B cell (primary cell): Measurements from ENCODE around the gene CDC34. TPM values are rescaled to one million over a fixed set of nuclear protein-coding genes. Genes with fewer than 3 reads are reported as not detected.
A peak's percentile ranks its signal among the peaks of the same experiment; 100 is the strongest.

Experiments used
- ATAC-seq: fragments of 200-7000 bp; cut with Tn5 transposase; one replicate; pipeline ENCODE4 v1.10.0; 2021; ENCODE audit warnings: low read depth, mild to moderate bottlenecking, moderate number of reproducible peaks, moderate library complexity
- CTCF ChIA-PET: fragments of 350-600 bp; sonication (Branson Sonifier 250); formaldehyde crosslinking; loops from one replicate; lab custom pipeline; 2021; ENCODE audit warnings: antibody characterized with exemption, inconsistent platforms; lab: Charles Lee
- POLR2A ChIA-PET: fragments of 350-600 bp; sonication (Branson Sonifier 250); formaldehyde crosslinking; loops from one replicate; lab custom pipeline; 2021; ENCODE audit warnings: antibody characterized with exemption; lab: Charles Lee
- DNase-seq: peaks from one replicate; pipeline ENCODE4 v3.0.0; 2013
- H2AFZ ChIP-seq: 2 replicates; pipeline ENCODE4 v1.6.1; 2012; ENCODE audit warnings: mild to moderate bottlenecking, low read depth, low read length; ENCODE audit not compliant: insufficient read depth, poor library complexity, severe bottlenecking
- H3K27ac ChIP-seq, 2 donors: 1 replicate in 1 of 2; 2 replicates in 1 of 2; pipeline ENCODE4 v1.5.1; 2012 to 2013; ENCODE audit warnings: low read length in 2 of 2, mild to moderate bottlenecking in 2 of 2, moderate library complexity in 1 of 2
- H3K27me3 ChIP-seq, 4 experiments: fragments of 200-600 bp in 1 of 4; sonication (generic) in 1 of 4; replicated peaks in 1 of 4; 1 replicate in 2 of 4; 2 replicates in 2 of 4; pipeline versions ENCODE4 v1.6.1 to v1.7.0; 2013 to 2016; ENCODE audit warnings: low read length in 3 of 4, mild to moderate bottlenecking in 2 of 4, mixed read lengths in 1 of 4, moderate library complexity in 1 of 4; ENCODE audit not compliant: insufficient read depth in 4 of 4, control insufficient read depth in 3 of 4; ENCODE audit errors: control extremely low read depth in 1 of 4
- H3K36me3 ChIP-seq, 2 experiments: replicated peaks in 1 of 2; 1 replicate in 1 of 2; 2 replicates in 1 of 2; pipeline versions ENCODE4 v1.6.1 to v1.7.1; 2013; ENCODE audit warnings: low read length in 1 of 2; ENCODE audit not compliant: insufficient read depth in 2 of 2, control insufficient read depth in 1 of 2; ENCODE audit errors: control extremely low read depth in 1 of 2, extremely low read depth in 1 of 2
- H3K4me1 ChIP-seq, 2 donors: fragments of 200-600 bp in 1 of 2; sonication (generic) in 1 of 2; 1 replicate in 1 of 2; 2 replicates in 1 of 2; pipeline versions ENCODE4 v1.5.1 to v1.6.1; 2013 to 2017; ENCODE audit warnings: low read length in 2 of 2; ENCODE audit not compliant: control insufficient read depth in 2 of 2, insufficient read depth in 2 of 2
- H3K4me2 ChIP-seq: replicated peaks from 2 replicates; pipeline ENCODE3; 2012; ENCODE audit warnings: mild to moderate bottlenecking, low read depth, low read length; ENCODE audit not compliant: poor library complexity, severe bottlenecking
- H3K4me3 ChIP-seq, 5 experiments: fragments of 200-600 bp in 1 of 5; sonication (generic) in 1 of 5; 1 replicate in 3 of 5; 2 replicates in 2 of 5; pipeline versions ENCODE4 v1.5.1 to v1.7.0; 2011 to 2016; ENCODE audit warnings: low read length in 4 of 5, mild to moderate bottlenecking in 4 of 5, low read depth in 2 of 5, control low read depth in 1 of 5, moderate library complexity in 1 of 5; ENCODE audit not compliant: insufficient read depth in 1 of 5; ENCODE audit errors: control extremely low read depth in 1 of 5, extremely low read depth in 1 of 5
- H3K79me2 ChIP-seq: fragments of 200-600 bp; sonication (generic); one replicate; pipeline ENCODE4 v1.6.0; 2016; ENCODE audit warnings: low read length; ENCODE audit not compliant: control insufficient read depth, insufficient read depth
- H3K9ac ChIP-seq: fragments of 200-600 bp; sonication (generic); 2 replicates; pipeline ENCODE4 v1.6.1; 2017; ENCODE audit warnings: mild to moderate bottlenecking, low read length, moderate library complexity
- H3K9me3 ChIP-seq, 3 donors: one replicate each; pipeline versions ENCODE4 v1.6.1 to v1.7.1; 2013; ENCODE audit warnings: low read length in 2 of 3; ENCODE audit not compliant: control insufficient read depth in 2 of 3, insufficient read depth in 1 of 3; ENCODE audit errors: control extremely low read depth in 1 of 3
- H4K20me1 ChIP-seq: 2 replicates; pipeline ENCODE4 v1.6.0; 2012; ENCODE audit warnings: mild to moderate bottlenecking, low read length; ENCODE audit not compliant: insufficient read depth, control insufficient read depth, poor library complexity, severe bottlenecking
- H3K27ac Mint-ChIP-seq: one replicate; pipeline ENCODE4 v1.8.0; 2021; ENCODE audit warnings: mixed read lengths
- H3K27me3 Mint-ChIP-seq: one replicate; pipeline ENCODE4 v1.8.0; 2021; ENCODE audit warnings: mixed read lengths
- H3K4me1 Mint-ChIP-seq: one replicate; pipeline ENCODE4 v1.8.0; 2021; ENCODE audit warnings: mixed read lengths
- H3K4me3 Mint-ChIP-seq: one replicate; pipeline ENCODE4 v1.8.0; 2021; ENCODE audit warnings: mixed read lengths
- H3K9me3 Mint-ChIP-seq: one replicate; pipeline ENCODE4 v1.8.0; 2022; ENCODE audit warnings: mixed read lengths; ENCODE audit not compliant: insufficient read depth
- CTCF ChIP-seq: fragments of 200-600 bp; IDR thresholded peaks from one replicate; pipeline ENCODE4 v1.8.0; 2022; ENCODE audit warnings: antibody characterized with exemption, mild to moderate bottlenecking
- EZH2 ChIP-seq: IDR thresholded peaks from 2 replicates; pipeline ENCODE4 v1.6.1; 2012; ENCODE audit warnings: borderline replicate concordance, low read depth, mild to moderate bottlenecking, moderate library complexity, low read length; ENCODE audit not compliant: insufficient read depth, poor library complexity, severe bottlenecking
- WGBS: methylation state at CpG from one replicate; pipeline ENCODE4 v1.1.5; 2013; ENCODE audit warnings: missing lambda C conversion rate; ENCODE audit not compliant: insufficient coverage; 5-methylcytosine and 5-hydroxymethylcytosine counted together
- intact Hi-C: fragments of 100-400 bp; cut with micrococcal nuclease; formaldehyde crosslinking; loops from one replicate; pipeline ENCODE4 v1.10.0; 2022
- polyA plus RNA-seq: library from polyadenylated mRNA; depleted of rRNA; stranded (reverse); fragments of >200 nt; gene quantifications from 2 replicates; pipeline ENCODE4 v1.2.3, GENCODE V29; 2012
- total RNA-seq, 2 donors: library from RNA; stranded (reverse); fragments of 120-200 nt in 1 of 2; gene quantifications; 1 replicate in 1 of 2; 2 replicates in 1 of 2; pipeline versions ENCODE4 v1.2.3 to v1.2.4, GENCODE V29; 2013 to 2022

CDC34 gene
- total and polyA plus RNA-seq, 2 donors (not counting 1 experiment from before 2014, with no cell fraction given): 26.9 to 28.4 TPM

GRCh38 chr19:570937-571565, 39.5 kb downstream of the CDC34 start:
- H3K27me3 Mint-ChIP-seq: no peaks in the 10 kb centered on the region
- peak overlapping the region; percentile 85 to 89 for H3K27ac ChIP-seq
- ChIA-PET POLR2A (interaction anchor here (0.6 kb wide), 1 partner anchor 49 kb away, joined by 4 read pairs; no protein-coding TSS in a partner anchor), CTCF (no interaction called here)
- no peaks in the 10 kb centered on the region for H3K9me3 Mint-ChIP-seq
- no peaks in the 10 kb centered on the region for H3K36me3 ChIP-seq
- peak overlapping the region; percentile 99 for H3K27ac Mint-ChIP-seq
- H3K4me2 ChIP-seq: peak overlapping the region; percentile 96
- under 1% methylated on average over 45 of the region's 45 CpGs for WGBS
- H3K27me3 ChIP-seq: no peaks in the 10 kb centered on the region
- TF ChIP-seq EZH2: no peak
- no peak for TF ChIP-seq CTCF
- peaks cover 0 to 2% (median 0%) of the 10 kb centered on the region in 3 donors for H3K9me3 ChIP-seq
- H3K4me3 ChIP-seq: peak overlapping the region; percentile 61 to 89 (median 77)
- H4K20me1 ChIP-seq: peaks cover 30% of the 10 kb centered on the region
- H3K4me3 Mint-ChIP-seq: peak overlapping the region; percentile 99
- peak overlapping the region; percentile 87 for H3K9ac ChIP-seq
- peaks cover 19 to 33% of the 10 kb centered on the region in 2 donors for H3K4me1 ChIP-seq
- H3K4me1 Mint-ChIP-seq: peaks cover 33% of the 10 kb centered on the region
- intact Hi-C loops: loop anchor here (5.0 kb wide), 1 partner anchor 836 kb away; the partner anchor contains the start of gene DAZAP1
- peak; percentile 8 for ATAC-seq
- H3K79me2 ChIP-seq: peaks cover 36% of the 10 kb centered on the region
- DNase-seq: peak; percentile 78
- peak overlapping the region; percentile 78 for H2AFZ ChIP-seq

- peak; percentile 70 for DNase-seq
- H3K4me2 ChIP-seq: peak overlapping the region; percentile 96
- H3K4me1 Mint-ChIP-seq: peaks cover 33% of the 10 kb centered on the region
- no peaks in the 10 kb centered on the region for H3K27me3 Mint-ChIP-seq
- H3K9me3 Mint-ChIP-seq: no peaks in the 10 kb centered on the region
- peak overlapping the region; percentile 61 to 89 (median 77) for H3K4me3 ChIP-seq
- peak overlapping the region; percentile 99 for H3K4me3 Mint-ChIP-seq
- peak overlapping the region; percentile 99 for H3K27ac Mint-ChIP-seq
- H3K79me2 ChIP-seq: peaks cover 41% of the 10 kb centered on the region
- intact Hi-C loops: loop anchor here (5.0 kb wide), 1 partner anchor 836 kb away; the partner anchor contains the start of gene DAZAP1
- peaks cover 36% of the 10 kb centered on the region for H4K20me1 ChIP-seq
- no peaks in the 10 kb centered on the region for H3K36me3 ChIP-seq
- H3K27me3 ChIP-seq: no peaks in the 10 kb centered on the region
- no peaks in the 10 kb centered on the region for H3K9me3 ChIP-seq
- CTCF ChIA-PET: interaction anchor here (0.8 kb wide), 1 partner anchor 61 kb away, joined by 4 read pairs; no protein-coding TSS in a partner anchor
- H2AFZ ChIP-seq: peak overlapping the region; percentile 78
- POLR2A ChIA-PET: interaction anchor here (0.6 to 1.8 kb wide), 2 partner anchors 49 to 65 kb away, joined by 4 read pairs; partner anchors contain the start of gene TPGS1
- WGBS: 1% methylated on average over 9 of the region's 14 CpGs
- H3K4me1 ChIP-seq: peaks cover 19 to 33% of the 10 kb centered on the region in 2 donors
- H3K27ac ChIP-seq: peak overlapping the region; percentile 85 to 89
- ATAC-seq: peak; percentile 3
- peak overlapping the region; percentile 87 for H3K9ac ChIP-seq
- TF ChIP-seq EZH2: no peak
- no peak for TF ChIP-seq CTCF
Observed at GRCh38 chr19:571566-571974, 40.0 kb downstream of the CDC34 start.
